ENCODE results near the gene ARFGAP1. TPM values are rescaled to one million over a fixed set of nuclear protein-coding genes. Genes with fewer than 3 reads are reported as not detected.

The ARFGAP1 gene
- total and polyA plus RNA-seq, 10 of the 15 experiments (the other 5 are each of a cell fraction or from before 2014, with no cell fraction given) = 0.45 to 79.9 (median 30.8) TPM

GRCh38 chr20:63321148-63321831 lies 48.7 kb downstream of the ARFGAP1 start (continued):
- TF ChIP-seq, protein P1, sequence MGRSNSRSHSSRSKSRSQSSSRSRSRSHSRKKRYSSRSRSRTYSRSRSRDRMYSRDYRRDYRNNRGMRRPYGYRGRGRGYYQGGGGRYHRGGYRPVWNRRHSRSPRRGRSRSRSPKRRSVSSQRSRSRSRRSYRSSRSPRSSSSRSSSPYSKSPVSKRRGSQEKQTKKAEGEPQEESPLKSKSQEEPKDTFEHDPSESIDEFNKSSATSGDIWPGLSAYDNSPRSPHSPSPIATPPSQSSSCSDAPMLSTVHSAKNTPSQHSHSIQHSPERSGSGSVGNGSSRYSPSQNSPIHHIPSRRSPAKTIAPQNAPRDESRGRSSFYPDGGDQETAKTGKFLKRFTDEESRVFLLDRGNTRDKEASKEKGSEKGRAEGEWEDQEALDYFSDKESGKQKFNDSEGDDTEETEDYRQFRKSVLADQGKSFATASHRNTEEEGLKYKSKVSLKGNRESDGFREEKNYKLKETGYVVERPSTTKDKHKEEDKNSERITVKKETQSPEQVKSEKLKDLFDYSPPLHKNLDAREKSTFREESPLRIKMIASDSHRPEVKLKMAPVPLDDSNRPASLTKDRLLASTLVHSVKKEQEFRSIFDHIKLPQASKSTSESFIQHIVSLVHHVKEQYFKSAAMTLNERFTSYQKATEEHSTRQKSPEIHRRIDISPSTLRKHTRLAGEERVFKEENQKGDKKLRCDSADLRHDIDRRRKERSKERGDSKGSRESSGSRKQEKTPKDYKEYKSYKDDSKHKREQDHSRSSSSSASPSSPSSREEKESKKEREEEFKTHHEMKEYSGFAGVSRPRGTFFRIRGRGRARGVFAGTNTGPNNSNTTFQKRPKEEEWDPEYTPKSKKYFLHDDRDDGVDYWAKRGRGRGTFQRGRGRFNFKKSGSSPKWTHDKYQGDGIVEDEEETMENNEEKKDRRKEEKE (IDR thresholded peaks at IDR 0.05) = no peak
- TF ChIP-seq MLLT1 (IDR thresholded peaks at IDR 0.05) = no peak

DNA sequence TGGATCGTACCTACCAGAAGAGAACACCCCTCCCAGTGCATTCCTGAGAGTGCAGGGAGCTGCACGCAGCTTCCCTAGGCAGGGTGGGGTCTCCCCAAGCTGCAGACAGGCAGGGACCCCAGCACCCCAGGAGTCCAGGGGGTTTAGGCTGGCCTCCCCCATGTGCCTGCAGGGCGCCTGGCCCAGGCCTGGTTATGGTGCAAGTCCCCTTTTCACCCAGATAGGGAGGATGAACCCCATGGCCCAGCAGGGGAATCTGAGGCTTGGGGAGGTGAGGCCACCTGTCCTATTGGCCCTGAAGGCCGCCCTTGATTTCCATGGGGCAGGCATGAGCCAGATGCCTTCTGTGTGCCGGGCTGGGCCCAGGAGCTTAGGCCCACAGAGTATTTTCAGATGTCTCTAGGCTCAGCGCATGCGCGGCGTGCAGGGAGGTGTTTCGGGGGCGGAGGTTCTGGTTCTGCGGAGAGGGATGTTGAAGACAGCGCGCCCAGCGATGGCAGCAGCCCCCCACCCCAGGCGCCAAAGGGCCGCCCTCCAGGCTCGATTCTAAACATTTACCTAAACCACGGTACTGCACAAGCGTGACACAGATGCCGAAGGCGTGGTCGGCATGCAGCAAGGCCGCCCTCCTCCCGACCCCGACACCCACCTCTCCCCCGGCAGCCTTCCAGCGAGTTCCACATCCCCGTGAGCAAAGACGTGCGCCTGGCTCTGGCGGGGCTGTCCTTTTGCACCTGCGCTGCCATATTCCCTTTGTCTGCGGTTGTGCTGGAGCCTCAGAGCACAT lies 49.7 kb downstream of the ARFGAP1 start:
- Histone ChIP-seq H3K9me3 (replicated peaks; ENCODE audit: control insufficient read depth, insufficient read depth, low read length) (peaks cover 5% of the 10 kb centered on the region; the same call in 1 of the 3 replicates), H3K4me1 (ENCODE audit: control insufficient read depth, insufficient read depth, low read length) (peaks cover 6% of the 10 kb centered on the region), H3K36me3 (ENCODE audit: control insufficient read depth in 2 of 2, insufficient read depth in 2 of 2, low read length in 1 of 2) (no peaks in the 10 kb centered on the region), H3K9ac (ENCODE audit: control insufficient read depth, insufficient read depth, low read length) (no peak overlapping the region), H3K27me3 (replicated peaks in 1 of 2; ENCODE audit: control insufficient read depth in 2 of 2, insufficient read depth in 2 of 2, low read length in 1 of 2) (no peaks in the 10 kb centered on the region), H2AFZ (ENCODE audit: control insufficient read depth, low read depth, low read length) (no peak overlapping the region), H3K27ac (ENCODE audit: control insufficient read depth, insufficient read depth) (no peak overlapping the region), H4K20me1 (ENCODE audit: control insufficient read depth, insufficient read depth) (no peaks in the 10 kb centered on the region), H3K4me2 (ENCODE audit: control insufficient read depth, insufficient read depth) (no peak overlapping the region), H3K4me3 (no peak overlapping the region), H3K79me2 (ENCODE audit: control insufficient read depth, insufficient read depth, low read length) (no peaks in the 10 kb centered on the region)
- ChIA-PET POLR2A (no interaction called here), CTCF (no interaction called here), SMC1A (ENCODE audit: uncharacterized antibody, unreplicated experiment) (no interaction called here), RAD21 (ENCODE audit: unreplicated experiment) (no interaction called here)
- FAIRE-seq (no peak), ATAC-seq (no peak), DNase-seq (ENCODE audit: low read depth, low spot score) (no peak)
- BruUV-seq (replicated peaks) = no TSS peak
- 52% methylated on average over 33 of the region's 34 CpGs for WGBS (ENCODE audit: insufficient coverage, insufficient replicate concordance, low lambda C conversion rate, missing lambda C conversion rate)
- intact Hi-C loops (cut with micrococcal nuclease; ENCODE audit: unreplicated experiment) (no loop called here), in situ Hi-C loops (cut with MboI) (no loop called here)
- TF ChIP-seq, protein P2, sequence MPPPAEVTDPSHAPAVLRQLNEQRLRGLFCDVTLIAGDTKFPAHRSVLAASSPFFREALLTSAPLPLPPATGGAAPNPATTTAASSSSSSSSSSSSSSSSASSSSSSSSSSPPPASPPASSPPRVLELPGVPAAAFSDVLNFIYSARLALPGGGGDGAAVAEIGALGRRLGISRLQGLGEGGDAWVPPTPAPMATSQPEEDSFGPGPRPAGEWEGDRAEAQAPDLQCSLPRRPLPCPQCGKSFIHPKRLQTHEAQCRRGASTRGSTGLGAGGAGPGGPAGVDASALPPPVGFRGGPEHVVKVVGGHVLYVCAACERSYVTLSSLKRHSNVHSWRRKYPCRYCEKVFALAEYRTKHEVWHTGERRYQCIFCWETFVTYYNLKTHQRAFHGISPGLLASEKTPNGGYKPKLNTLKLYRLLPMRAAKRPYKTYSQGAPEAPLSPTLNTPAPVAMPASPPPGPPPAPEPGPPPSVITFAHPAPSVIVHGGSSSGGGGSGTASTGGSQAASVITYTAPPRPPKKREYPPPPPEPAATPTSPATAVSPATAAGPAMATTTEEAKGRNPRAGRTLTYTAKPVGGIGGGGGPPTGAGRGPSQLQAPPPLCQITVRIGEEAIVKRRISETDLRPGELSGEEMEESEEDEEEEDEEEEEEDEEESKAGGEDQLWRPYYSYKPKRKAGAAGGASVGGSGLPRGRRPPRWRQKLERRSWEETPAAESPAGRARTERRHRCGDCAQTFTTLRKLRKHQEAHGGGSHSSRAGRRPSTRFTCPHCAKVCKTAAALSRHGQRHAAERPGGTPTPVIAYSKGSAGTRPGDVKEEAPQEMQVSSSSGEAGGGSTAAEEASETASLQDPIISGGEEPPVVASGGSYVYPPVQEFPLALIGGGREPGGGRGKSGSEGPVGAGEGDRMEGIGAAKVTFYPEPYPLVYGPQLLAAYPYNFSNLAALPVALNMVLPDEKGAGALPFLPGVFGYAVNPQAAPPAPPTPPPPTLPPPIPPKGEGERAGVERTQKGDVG (CRISPR knock-in tag; IDR thresholded peaks at IDR 0.05) = no peak
- no peak for TF ChIP-seq RELA (IDR thresholded peaks at IDR 0.05; ENCODE audit: borderline replicate concordance, partially characterized antibody)
- no peak for TF ChIP-seq KDM1A (IDR thresholded peaks at IDR 0.05; ENCODE audit: borderline replicate concordance)
- no peak for TF ChIP-seq POLR2AphosphoS5 (IDR thresholded peaks at IDR 0.05; ENCODE audit: low read length)
- TF ChIP-seq NFYA (IDR thresholded peaks at IDR 0.05; ENCODE audit: borderline replicate concordance, low read depth, low read length) = no peak
- no peak for TF ChIP-seq NFIC (IDR thresholded peaks at IDR 0.05; ENCODE audit: low read depth, low read length)
- no peak for TF ChIP-seq WRNIP1 (IDR thresholded peaks at IDR 0.05; ENCODE audit: borderline replicate concordance, low read depth, low read length)
- TF ChIP-seq NR2F1 (conservative IDR thresholded peaks at IDR 0.05) = no peak
- no peak for TF ChIP-seq BACH1 (IDR thresholded peaks at IDR 0.05; ENCODE audit: borderline replicate concordance)
- no peak for TF ChIP-seq POLR2A (IDR thresholded peaks at IDR 0.05; ENCODE audit: low read depth, low read length)
- no peak for TF ChIP-seq FOXK2 (IDR thresholded peaks at IDR 0.05)
- no peak for TF ChIP-seq HDAC6 (IDR thresholded peaks at IDR 0.05; ENCODE audit: unreplicated experiment)
- no peak for TF ChIP-seq ZNF207 (IDR thresholded peaks at IDR 0.05; ENCODE audit: borderline replicate concordance)

Measured in GM12878 (cell line).